Cardiac septum (tissue), 1 donor: ENCODE measurements around the gene M1AP. TPM values are rescaled to one million over a fixed set of nuclear protein-coding genes. Genes with fewer than 3 reads are reported as not detected.
A peak's percentile ranks its signal among the peaks of the same experiment; 100 is the strongest.

ENCODE experiments used
- DNase-seq: peaks from one replicate; pipeline ENCODE4 v3.0.0-alpha.2; 2020; ENCODE audit warnings: low spot score
- intact Hi-C: fragments of 100-400 bp; cut with DNase I; formaldehyde crosslinking; loops from one replicate; pipeline ENCODE4 v1.14.0; 2022
- total RNA-seq: library from RNA; stranded (reverse); fragmentation: NEBNext Ultra II Directional; extraction: Animal tissue kit (Norgen Biotek cat#: 25700); gene quantifications from one replicate; pipeline ENCODE4 v1.2.1, GENCODE V29; 2021
- donor health status: DM: no; HTN: no; CAD: no.

M1AP gene
- total RNA-seq, 1 donor from 2014 or later, result not detected

DNA sequence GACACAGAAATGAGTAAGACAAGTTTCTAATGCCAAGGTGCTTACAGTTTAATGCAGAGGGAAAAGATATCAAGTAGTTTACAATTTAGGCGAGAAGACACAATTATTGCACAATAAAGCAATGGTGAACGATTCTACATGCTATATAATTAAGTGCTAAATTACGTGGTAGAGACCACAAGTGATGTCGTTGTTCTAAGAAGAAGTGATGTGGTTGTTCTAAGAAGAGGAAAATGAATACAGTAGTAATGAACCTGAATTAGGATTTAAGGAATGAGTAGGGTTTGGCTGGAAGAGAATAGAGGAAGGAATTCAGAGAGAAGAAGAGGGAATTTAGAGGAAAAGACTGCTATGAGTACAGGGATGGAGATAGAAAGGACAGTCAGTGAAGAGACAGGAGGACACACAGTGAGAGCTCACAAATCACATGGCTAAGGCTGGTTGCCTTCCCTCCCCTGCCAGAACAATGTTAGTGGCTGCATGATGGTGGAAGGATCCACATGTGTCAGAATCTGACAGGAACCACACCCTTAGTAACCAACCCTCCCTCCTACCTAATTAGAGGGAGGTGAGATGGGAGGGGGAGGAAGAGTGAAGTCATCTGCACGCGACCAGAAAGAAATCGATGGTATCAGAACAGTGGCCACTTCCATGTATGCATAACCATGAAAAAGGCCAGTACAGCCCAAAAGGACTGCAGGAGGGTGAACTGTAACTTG lies 44.7 kb downstream of the M1AP start:
- intact Hi-C loops, result no loop called here
- DNase-seq, result no peak

DNA sequence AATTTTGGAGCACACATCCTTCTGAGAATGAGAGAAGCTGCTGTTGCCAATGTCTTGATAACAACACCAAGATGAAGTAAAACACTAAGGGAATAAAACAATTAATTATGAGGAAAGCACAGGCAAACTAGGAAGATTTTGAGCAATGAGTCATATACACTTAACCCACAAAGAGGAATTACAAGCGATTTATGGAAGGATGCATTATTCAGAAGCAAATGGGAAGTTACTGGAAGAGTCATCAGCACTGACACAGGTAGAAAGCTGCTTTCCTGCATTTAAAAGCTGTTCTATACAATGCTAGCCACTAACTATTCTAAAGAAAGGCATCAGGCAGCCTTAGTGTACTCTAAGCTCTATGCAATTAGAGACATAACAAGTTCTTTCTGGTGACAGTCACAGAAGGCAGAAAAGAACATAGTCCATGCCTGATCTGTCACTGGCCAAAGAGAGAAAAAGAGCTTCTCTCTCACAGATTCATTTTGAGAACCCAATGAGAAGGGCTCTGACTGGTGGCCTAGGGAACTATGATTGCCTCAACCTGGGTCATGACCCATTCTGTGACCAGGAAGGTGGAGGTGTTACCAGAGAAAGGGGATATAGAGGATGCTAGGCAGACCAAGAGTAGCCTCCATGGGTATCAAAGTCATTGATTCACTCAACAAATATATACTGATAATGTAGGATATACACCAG lies 45.4 kb downstream of the M1AP start:
- intact Hi-C loops, result no loop called here
- no peak for DNase-seq

DNA sequence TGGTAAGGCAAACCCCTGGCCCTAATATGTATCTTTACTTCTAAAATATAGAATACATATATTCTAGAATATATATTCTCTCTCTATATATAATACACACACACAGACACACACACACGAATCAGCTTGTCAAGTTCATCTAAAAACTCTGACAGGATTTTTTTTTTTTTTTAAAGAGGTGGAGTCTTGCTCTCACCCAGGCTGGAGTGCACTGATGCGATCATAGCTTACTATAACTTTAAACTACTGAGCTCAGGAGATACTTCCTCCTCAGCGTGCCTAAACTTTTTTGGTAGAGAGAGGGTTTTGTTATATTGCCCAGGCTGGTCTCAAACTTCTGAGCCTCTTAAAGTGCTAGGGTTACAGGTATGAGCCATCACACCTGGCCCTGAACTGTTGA lies 48.5 kb downstream of the M1AP start:
- no peak for DNase-seq
- intact Hi-C loops, result no loop called here

DNA sequence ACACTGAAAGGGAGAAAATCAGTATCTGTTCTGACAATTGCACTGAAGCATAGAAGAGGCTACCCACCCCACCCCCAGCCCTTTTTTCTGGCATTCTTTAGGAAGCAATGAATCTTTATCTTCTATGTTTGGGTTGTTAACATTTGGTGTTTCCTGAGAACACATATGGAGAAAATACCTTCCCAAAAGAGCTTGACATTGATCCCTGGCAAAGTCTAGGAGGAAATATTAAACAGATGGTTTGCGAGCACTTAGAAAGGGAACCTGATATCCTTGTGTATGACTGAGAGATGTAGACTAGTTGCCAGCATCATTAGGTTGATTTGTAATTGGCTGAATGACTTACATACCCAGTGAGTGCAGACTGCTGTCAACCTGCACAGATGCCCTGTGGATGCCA lies 50.7 kb downstream of the M1AP start:
- intact Hi-C loops, result no loop called here
- no peak for DNase-seq

DNA sequence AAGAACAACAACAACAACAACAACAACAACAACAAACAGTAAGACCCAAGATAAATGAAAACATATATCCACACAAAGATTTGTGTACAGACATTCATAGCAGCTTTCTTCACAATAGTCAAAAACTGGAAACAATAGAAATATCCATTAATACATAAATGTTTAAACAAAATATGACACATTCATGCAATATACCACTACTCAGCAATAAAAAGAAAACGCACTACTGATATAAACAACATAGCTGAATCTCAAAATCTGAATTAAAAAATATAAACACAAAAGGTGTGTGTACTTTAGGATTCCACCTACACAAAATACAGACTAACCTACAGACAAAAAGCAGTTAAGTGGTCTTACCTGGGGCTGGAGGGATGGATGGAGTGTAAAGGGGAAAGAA lies 51.5 kb downstream of the M1AP start:
- no peak for DNase-seq
- intact Hi-C loops, result no loop called here

DNA sequence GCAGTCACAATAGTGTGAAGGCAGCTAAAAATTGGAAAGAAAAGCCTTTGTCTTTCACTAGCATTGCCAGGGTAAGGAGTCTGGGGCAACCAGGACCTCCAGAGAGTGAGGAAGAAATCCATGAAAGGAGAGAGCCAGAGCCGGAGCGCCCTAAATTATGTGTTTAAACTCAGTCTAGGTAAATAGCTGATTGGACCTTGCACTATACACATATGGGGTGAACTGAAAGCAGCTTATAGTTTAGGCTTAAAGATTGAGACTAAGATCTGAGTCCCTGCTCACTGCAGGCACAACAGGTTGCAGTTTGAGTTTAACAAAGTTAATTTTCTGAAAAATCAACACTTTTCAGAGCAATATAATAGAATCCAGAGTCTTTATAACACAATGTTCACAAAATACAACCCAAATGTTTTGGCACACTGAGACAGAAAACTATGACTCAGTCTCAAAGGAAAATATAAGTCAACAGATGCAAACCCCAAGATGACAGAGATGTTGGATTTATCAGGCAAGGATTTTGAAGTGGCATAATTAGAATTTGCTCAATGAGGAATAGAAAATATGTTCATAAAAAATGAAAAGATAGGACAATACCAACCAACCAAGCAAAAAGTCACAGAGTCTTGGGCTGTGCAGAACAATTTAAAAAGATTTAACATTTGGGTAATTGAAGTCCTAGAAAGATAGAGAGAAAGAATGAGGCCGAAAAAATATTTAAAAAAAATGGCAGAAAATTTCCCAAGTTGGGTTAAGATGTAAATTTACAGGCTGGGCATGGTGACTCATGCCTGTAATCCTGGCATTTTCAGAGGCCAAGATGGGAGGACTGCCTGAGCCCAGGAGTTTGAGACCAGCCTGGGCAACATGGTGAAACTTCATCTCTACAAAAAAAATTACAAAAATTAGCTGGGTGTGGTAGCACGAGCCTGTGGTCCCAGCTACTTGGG lies 54.0 kb downstream of the M1AP start:
- intact Hi-C loops, result no loop called here

DNA sequence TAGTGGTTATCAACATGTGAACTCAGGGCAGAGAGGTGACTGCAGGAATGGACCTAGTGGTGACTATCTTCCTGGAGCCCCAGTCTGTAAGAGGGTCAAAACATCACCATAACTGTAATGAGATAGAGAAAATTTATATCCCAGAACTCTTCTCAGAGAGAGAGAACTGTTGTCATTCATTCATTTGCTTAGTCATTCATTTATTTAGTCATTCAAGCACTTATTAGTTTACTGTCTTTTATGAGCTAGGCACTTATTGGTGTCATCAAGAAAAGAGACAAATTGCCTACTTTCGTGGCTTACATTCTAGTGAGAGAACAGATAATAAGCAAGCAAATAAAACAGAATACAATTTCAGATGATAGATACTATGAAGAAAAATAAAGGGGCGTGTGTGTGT lies 59.5 kb downstream of the M1AP start:
- no peak for DNase-seq
- intact Hi-C loops, result loop anchor here (5.0 kb wide), 2 partner anchors 61 to 86 kb away; partner anchors contain the start of genes AUP1, DQX1 and HTRA2

More for the DNA sequence above, 54.0 kb downstream of the M1AP start:
- no peak for DNase-seq

DNA sequence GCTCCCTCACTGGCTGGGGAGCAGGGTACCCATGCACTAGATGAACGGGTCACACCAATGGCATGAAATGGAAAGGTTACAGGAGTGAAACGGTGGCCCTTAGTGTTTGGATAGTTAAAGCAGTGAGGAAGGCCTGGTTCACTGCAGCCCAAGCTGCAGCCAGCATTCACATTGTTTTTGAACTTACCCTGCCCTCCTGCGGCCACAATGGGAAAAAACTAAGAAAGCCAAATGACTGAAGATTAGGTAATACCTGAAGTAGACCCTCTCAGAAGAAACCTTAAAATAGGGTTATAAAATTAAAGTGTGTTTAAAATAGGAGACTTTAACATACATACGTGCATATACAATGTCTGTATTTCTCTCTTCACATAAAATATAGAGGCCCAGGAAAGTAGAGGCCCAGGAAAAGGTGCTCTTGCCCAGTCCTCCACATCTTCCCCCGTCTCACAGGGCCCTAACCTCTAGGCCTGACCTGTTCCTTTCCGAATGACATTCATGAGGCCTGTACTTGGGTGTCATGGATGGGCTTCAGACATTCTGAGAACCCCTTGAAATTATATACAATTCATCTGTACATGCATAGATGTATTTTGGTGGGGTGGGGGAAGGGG lies 60.4 kb downstream of the M1AP start:
- intact Hi-C loops, result loop anchor here (1.0 to 5.0 kb wide), 3 partner anchors 60 to 104 kb away; partner anchors contain the start of genes AUP1, DQX1, HTRA2 and TTC31
- peak; percentile 78 for DNase-seq

DNA sequence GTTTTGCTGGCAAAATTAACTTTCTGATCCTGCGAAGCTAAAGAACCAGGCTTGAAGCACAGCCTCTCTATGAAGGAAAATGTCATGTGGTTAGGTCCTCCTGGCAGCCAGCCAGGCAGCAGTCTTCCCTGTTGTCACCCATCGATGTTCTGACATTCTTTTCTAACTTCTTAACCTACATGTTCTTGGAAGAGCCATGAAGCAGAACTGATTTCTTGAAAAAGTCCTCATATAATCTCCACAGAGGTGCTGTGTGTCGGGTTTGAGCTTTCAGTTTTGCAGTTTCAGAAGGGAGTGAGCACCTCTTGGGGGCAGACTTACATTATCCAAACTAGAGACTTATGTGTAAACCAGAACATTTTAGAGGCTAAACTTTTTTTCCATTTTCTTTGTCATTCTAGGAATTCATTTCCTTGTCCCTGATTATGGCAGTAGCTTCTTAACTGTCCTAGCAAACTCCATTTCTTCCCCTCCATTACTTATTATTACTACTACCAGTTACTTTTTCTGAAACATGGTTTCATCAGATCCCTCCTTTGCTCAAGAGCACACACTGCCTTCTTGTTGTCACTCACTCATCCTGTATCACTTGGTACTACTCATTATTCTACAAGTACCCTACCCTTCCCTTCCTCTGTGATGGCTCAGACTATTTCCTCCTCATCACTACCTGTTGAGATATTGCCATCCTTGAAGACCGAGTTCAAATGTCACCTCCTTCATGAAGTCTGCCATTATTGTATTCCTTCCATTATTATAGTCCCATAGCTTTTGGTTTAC lies 62.5 kb downstream of the M1AP start:
- DNase-seq, result no peak
- intact Hi-C loops, result loop anchor here (5.0 kb wide), 2 partner anchors 58 to 83 kb away; partner anchors contain the start of genes AUP1, DQX1 and HTRA2

DNA sequence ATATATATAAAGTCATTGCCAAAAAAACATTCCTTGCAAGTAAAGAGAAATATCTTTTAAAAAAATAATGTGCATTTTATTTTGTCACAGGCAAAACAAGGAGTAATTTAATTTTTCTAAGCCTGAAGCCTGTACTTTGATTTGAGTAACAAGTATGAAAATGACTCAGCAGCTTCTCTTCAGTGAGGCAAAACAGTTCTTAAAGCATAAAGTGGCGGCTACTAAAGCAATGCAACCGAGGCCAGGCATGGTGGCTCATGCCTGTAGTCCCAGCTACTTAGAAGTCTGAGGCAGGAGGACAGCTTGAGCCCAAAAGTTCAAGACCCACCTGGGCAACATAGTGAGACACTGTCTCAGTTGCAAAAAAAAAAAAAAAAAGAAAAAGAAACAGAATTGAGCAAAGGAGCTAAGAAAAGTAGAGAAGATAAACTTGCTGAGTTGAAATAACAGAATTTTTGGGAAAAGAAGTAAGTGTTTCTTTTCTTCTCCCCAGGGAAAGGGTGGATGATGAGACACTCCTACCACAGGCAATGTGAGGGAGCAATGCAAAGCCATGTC lies 64.0 kb downstream of the M1AP start:
- no peak for DNase-seq
- intact Hi-C loops, result no loop called here

DNA sequence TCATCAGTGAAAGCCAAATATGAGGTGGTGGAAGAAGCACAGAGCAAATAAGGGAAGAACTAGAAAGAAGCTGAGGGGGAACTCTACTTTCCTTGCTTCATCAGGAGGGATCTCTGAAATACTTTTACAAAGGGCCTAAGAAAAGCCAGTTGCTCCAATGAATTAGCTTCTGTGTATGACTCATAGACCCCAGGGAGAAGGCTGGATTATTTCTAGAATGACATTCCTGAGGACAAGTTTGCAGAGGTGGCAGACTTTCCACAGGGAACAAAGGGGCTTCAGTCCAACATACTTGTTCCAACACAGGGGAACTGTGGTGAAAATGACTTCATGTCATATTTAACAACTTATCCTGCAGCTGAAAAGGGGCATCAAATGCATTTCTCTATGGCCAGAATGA lies 64.6 kb downstream of the M1AP start:
- no peak for DNase-seq
- intact Hi-C loops, result no loop called here

DNA sequence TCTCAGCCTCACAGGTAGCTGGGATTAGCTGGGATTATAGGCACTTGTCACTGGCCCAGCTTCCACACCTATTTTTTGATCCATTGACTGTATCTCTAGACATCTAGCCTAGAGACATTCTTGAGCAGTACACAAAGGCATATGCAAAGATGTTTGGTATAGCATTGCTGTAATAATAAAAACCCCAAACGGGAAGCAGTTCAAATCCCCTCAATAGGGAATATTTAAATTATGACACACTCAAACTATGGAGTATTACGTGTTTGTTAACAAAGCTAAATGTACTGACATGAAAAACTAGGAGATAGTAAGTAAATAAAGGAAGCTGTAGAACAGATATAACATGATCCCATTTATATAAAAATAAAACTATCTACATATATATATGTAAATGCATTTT lies 65.9 kb downstream of the M1AP start:
- no peak for DNase-seq
- intact Hi-C loops, result no loop called here

DNA sequence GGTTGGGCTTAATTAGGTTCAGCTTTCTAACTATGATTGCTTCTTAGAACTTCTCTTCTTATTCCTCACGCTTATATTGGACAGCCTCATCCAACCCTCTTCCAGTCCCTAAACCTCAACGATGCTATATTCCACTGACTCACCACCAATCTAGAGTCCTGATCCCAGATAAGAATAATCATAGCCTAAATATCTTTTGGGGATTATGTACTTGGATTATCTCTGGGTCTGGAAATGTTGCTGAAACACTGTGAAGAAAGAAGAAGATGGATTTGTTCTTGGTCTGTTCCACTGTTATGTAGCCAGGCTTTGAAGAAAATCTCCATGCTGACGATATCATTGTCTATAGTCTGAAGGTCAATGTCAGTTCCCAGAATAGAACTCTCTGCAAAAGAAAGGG lies 66.7 kb downstream of the M1AP start:
- intact Hi-C loops, result no loop called here
- DNase-seq, result no peak

DNA sequence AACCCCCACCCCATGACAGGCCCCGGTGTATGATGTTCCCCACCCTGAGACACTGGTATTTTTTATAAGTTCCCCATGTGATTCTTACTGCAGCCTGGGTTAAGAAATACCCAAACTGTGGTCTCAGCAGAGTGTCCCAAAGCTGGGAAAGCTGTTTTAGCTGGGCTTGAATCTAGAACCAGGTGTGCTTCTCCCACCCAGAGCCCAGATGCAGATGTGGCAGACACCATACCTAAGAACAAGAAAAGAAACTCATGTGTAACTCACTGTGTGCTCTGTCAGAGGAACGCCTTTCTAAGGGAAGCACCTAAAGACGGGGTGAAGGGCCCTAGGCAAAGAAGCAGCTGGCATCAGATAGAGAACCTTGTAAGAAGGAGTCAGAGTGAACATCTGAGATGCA lies 69.7 kb downstream of the M1AP start:
- DNase-seq, result no peak

DNA sequence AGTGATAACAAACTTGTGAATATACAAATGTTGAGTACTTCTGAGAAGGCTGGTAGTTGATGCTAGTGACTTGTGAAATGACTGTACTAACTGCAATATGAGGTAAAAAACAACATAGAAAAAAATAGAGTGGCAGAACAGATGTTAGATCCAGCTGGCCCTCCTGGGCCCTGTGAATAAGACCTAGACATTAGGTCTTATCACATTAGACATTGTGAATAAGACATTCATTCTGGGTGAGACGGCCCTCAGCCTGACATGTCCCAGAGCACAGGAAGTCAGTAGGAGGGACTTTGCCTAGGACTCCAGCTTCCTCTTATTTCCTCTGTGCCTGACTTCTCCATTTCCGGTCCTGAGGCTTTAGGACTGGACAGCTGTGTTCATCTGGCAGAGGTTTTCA lies 70.7 kb downstream of the M1AP start:
- DNase-seq, result no peak
- intact Hi-C loops, result no loop called here

More for the DNA sequence above, 69.7 kb downstream of the M1AP start:
- intact Hi-C loops, result no loop called here

DNA sequence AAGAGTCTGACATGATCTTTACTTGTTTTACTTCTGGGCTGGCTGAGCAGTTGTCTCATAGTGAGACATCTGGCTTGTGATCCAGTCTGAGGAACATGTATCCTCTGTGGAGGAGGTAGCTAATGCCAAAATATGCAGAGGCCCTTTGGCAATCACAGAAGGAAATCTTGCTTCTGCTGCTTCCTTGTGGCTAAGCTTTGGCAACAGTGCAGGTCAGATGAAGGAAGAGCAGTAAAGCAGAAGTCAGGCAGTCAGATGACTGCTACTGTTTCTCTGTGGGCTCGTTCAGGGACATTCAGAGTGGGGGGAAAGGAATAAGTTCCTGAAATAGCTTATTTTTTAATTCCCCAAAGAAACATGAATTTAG lies 71.3 kb downstream of the M1AP start:
- intact Hi-C loops, result no loop called here
- no peak for DNase-seq

DNA sequence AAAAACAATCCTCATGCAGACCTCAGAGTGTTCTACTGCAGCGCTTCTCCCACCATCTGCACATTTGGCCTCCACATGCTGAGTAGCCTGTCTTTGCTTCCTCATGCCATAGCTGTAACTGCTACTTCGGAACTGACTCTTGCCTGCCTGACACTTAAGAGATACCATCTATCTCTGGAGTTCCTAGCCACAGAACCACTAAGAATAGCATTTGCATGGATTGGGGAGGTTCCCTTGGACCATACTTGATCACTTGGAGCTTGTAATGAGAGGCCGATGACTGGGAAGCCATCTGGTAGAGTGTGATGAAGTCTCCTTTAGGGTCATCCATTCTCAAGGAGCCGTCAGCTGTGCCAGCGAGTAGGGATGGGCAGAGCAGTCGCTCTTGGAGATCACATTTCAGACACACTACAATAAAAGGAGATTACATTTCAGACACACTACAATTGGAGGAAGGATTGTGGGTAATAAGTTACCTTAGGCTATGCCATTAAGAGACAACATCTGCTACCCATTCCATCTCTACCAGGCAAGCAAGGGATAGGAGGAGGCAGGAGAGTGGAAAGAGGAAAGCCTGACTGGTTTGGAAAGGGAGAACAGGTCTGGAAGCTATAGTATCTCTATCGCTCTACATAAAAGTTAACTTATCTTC lies 71.8 kb downstream of the M1AP start:
- intact Hi-C loops, result no loop called here

DNA sequence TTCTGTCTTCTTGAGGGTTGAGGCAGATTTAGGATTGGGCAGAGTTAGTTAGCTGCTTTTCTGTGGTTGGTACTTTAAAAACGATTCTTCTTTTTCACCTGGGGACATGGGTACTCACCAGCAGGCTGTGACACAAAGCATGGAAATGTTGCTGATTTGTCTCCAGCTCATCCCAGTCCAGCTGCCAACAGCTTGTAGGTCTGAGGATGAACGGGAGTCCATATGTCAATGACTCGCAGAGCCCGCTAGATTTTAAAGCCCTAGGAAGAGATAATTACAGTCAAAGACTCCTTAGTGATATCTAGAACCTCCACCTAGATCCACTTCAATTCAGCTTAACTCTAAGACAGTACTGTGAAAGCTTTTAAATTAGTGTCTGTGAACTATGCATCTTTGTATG lies 72.8 kb downstream of the M1AP start:
- intact Hi-C loops, result no loop called here
- DNase-seq, result no peak

More for the DNA sequence above, 71.8 kb downstream of the M1AP start:
- no peak for DNase-seq
